H1 (cell line): ENCODE data around the gene DAGLA. TPM values are rescaled to one million over a fixed set of nuclear protein-coding genes. Genes with fewer than 3 reads are reported as not detected.

ENCODE experiments used
- CTCF ChIA-PET: fragments of 300-600 bp; sonication (Branson Sonifier 250); formaldehyde crosslinking; loops from one replicate; lab custom pipeline; 2021; ENCODE audit not compliant: partially characterized antibody; lab: Charles Lee
- POLR2A ChIA-PET: fragments of 300-600 bp; sonication (Branson Sonifier 250); formaldehyde crosslinking; loops from one replicate; lab custom pipeline; 2021; ENCODE audit warnings: inconsistent platforms; ENCODE audit not compliant: partially characterized antibody; lab: Charles Lee
- DNase-seq, 2 experiments: peaks; one replicate each; pipeline versions ENCODE4 v3.0.0 to v3.0.0-alpha.2; 2010 to 2022; ENCODE audit warnings: low spot score in 2 of 2, low read depth in 1 of 2, mixed read lengths in 1 of 2
- FAIRE-seq: peaks from 2 replicates; lab custom pipeline; 2011; peaks lifted over from hg19 to GRCh38; lab: Jason Lieb, UNC
- H2AFZ ChIP-seq: 2 replicates; pipeline ENCODE4 v1.8.1; 2012; ENCODE audit warnings: low read length, inconsistent platforms
- H2AK5ac ChIP-seq: 2 replicates; pipeline ENCODE4 v1.6.1; 2013; ENCODE audit warnings: low read depth, low read length
- H2BK120ac ChIP-seq: replicated peaks from 2 replicates; pipeline ENCODE3; 2013; ENCODE audit warnings: low read depth, low read length, inconsistent platforms
- H2BK12ac ChIP-seq: 2 replicates; pipeline ENCODE4 v1.6.1; 2013; ENCODE audit warnings: low read depth, low read length
- H2BK15ac ChIP-seq: 2 replicates; pipeline ENCODE4 v1.6.1; 2013; ENCODE audit warnings: low read length
- H2BK20ac ChIP-seq: 2 replicates; pipeline ENCODE4 v1.6.1; 2013; ENCODE audit warnings: low read length
- H2BK5ac ChIP-seq: 2 replicates; pipeline ENCODE4 v1.6.1; 2013; ENCODE audit warnings: low read depth, low read length
- H3K14ac ChIP-seq: 2 replicates; pipeline ENCODE4 v1.6.1; 2013; ENCODE audit warnings: inconsistent platforms; ENCODE audit not compliant: insufficient read length
- H3K18ac ChIP-seq: 2 replicates; pipeline ENCODE4 v1.6.1; 2013; ENCODE audit warnings: low read length; ENCODE audit errors: extremely low read depth
- H3K23ac ChIP-seq: 2 replicates; pipeline ENCODE4 v1.6.1; 2013; ENCODE audit warnings: inconsistent platforms; ENCODE audit not compliant: insufficient read length
- H3K23me2 ChIP-seq: 2 replicates; pipeline ENCODE4 v1.6.1; 2013; ENCODE audit warnings: low read depth, low read length
- H3K27ac ChIP-seq: 2 replicates; pipeline ENCODE4 v1.6.1; 2011; ENCODE audit warnings: low read depth, low read length, inconsistent platforms
- H3K27me3 ChIP-seq, 4 experiments: replicated peaks in 1 of 4; 1 replicate in 1 of 4; 2 replicates in 3 of 4; pipeline versions ENCODE4 v1.6.1 to v1.8.1; 2011 to 2013; ENCODE audit warnings: low read length in 3 of 4, mild to moderate bottlenecking in 3 of 4, inconsistent platforms in 2 of 4, mixed read lengths in 2 of 4, moderate library complexity in 1 of 4; ENCODE audit not compliant: control insufficient read depth in 3 of 4, insufficient read depth in 3 of 4; ENCODE audit errors: extremely low read depth in 1 of 4
- H3K36me3 ChIP-seq, 4 experiments: 2 replicates each; pipeline versions ENCODE4 v1.6.1 to v1.8.1; 2011 to 2013; ENCODE audit warnings: mild to moderate bottlenecking in 4 of 4, low read length in 3 of 4, moderate library complexity in 2 of 4, control low read depth in 1 of 4, inconsistent platforms in 1 of 4; ENCODE audit not compliant: insufficient read depth in 4 of 4, control insufficient read depth in 2 of 4
- H3K4ac ChIP-seq: replicated peaks from 2 replicates; pipeline ENCODE3; 2013; ENCODE audit warnings: low read length, low read depth, mixed read lengths, inconsistent platforms; ENCODE audit not compliant: insufficient read length
- H3K4me1 ChIP-seq, 4 experiments: replicated peaks in 1 of 4; 1 replicate in 1 of 4; 2 replicates in 3 of 4; pipeline versions ENCODE4 v1.6.1 to v1.8.1; 2011 to 2013; ENCODE audit warnings: low read length in 3 of 4, inconsistent platforms in 2 of 4, mixed read lengths in 1 of 4; ENCODE audit not compliant: insufficient read depth in 4 of 4, control insufficient read depth in 3 of 4
- H3K4me2 ChIP-seq, 2 experiments: 2 replicates each; pipeline versions ENCODE4 v1.6.1 to v1.8.1; 2011 to 2013; ENCODE audit warnings: low read depth in 2 of 2, low read length in 2 of 2, control low read depth in 1 of 2, inconsistent platforms in 1 of 2, mild to moderate bottlenecking in 1 of 2; ENCODE audit not compliant: insufficient read depth in 1 of 2
- H3K4me3 ChIP-seq, 4 experiments: fragments of 200-600, 300-600 bp in 1 of 4; sonication (generic), shearing (Covaris generic), sonication (Bioruptor Twin) in 1 of 4; 2 replicates each; pipeline versions ENCODE4 v1.5.1 to v1.8.1; 2011 to 2016; ENCODE audit warnings: low read length in 4 of 4, low read depth in 3 of 4, control low read depth in 2 of 4, inconsistent platforms in 2 of 4, mild to moderate bottlenecking in 2 of 4, mixed read lengths in 1 of 4, moderate library complexity in 1 of 4; ENCODE audit not compliant: insufficient read depth in 2 of 4; ENCODE audit errors: extremely low read depth in 1 of 4
- H3K56ac ChIP-seq: replicated peaks from 2 replicates; pipeline ENCODE3; 2013; ENCODE audit warnings: low read depth, mild to moderate bottlenecking, mixed read lengths, low read length, inconsistent platforms; ENCODE audit not compliant: insufficient read length
- H3K79me1 ChIP-seq: 2 replicates; pipeline ENCODE4 v1.6.1; 2013; ENCODE audit warnings: low read depth, low read length, control low read depth
- H3K79me2 ChIP-seq, 2 experiments: 2 replicates each; pipeline versions ENCODE4 v1.6.1 to v1.8.1; 2012 to 2013; ENCODE audit warnings: low read length in 2 of 2, mild to moderate bottlenecking in 2 of 2, inconsistent platforms in 1 of 2; ENCODE audit not compliant: insufficient read depth in 2 of 2, control insufficient read depth in 1 of 2
- H3K9ac ChIP-seq, 4 experiments: replicated peaks in 1 of 4; 1 replicate in 1 of 4; 2 replicates in 3 of 4; pipeline versions ENCODE4 v1.6.1 to v1.8.1; 2011 to 2013; ENCODE audit warnings: low read depth in 3 of 4, low read length in 3 of 4, control low read depth in 2 of 4, mild to moderate bottlenecking in 2 of 4, moderate library complexity in 2 of 4, inconsistent platforms in 1 of 4; ENCODE audit errors: extremely low read depth in 1 of 4
- H3K9me3 ChIP-seq, 2 experiments: 2 replicates each; pipeline versions ENCODE4 v1.6.1 to v1.8.1; 2012 to 2013; ENCODE audit warnings: mild to moderate bottlenecking in 2 of 2, moderate library complexity in 2 of 2, control low read depth in 1 of 2, inconsistent platforms in 1 of 2, low read depth in 1 of 2, low read length in 1 of 2, mixed read lengths in 1 of 2; ENCODE audit not compliant: insufficient read depth in 2 of 2
- H4K20me1 ChIP-seq, 2 experiments: replicated peaks in 1 of 2; 2 replicates each; pipeline versions ENCODE3 to v1.8.1; 2011 to 2013; ENCODE audit warnings: inconsistent platforms in 2 of 2, low read length in 2 of 2, mild to moderate bottlenecking in 1 of 2; ENCODE audit not compliant: insufficient read depth in 2 of 2, control insufficient read depth in 1 of 2
- H4K5ac ChIP-seq: 2 replicates; pipeline ENCODE4 v1.6.1; 2013; ENCODE audit warnings: low read length, low read depth, mixed read lengths, inconsistent platforms; ENCODE audit not compliant: insufficient read length
- H4K8ac ChIP-seq: 2 replicates; pipeline ENCODE4 v1.8.0; 2013; ENCODE audit warnings: mild to moderate bottlenecking, moderate library complexity, low read length, inconsistent platforms; ENCODE audit not compliant: insufficient read depth; ENCODE audit errors: extremely low read depth
- H4K91ac ChIP-seq: replicated peaks from 2 replicates; pipeline ENCODE3; 2013; ENCODE audit warnings: low read length, mixed read lengths, inconsistent platforms; ENCODE audit not compliant: insufficient read length
- EZH2 ChIP-seq: fragments of 200-600 bp; sonication (generic); IDR thresholded peaks from 2 replicates; pipeline ENCODE4 v1.7.1; 2012; ENCODE audit warnings: low read depth, mild to moderate bottlenecking, moderate library complexity, low read length, inconsistent platforms; ENCODE audit not compliant: severe bottlenecking
- RBBP5 ChIP-seq: IDR thresholded peaks from 2 replicates; pipeline ENCODE4 v1.7.1; 2012; ENCODE audit warnings: low read depth, mild to moderate bottlenecking, inconsistent platforms, low read length, moderate library complexity, borderline replicate concordance
- YY1 ChIP-seq: IDR thresholded peaks from 2 replicates; pipeline ENCODE4 v1.6.1; 2011; ENCODE audit warnings: low read depth, mild to moderate bottlenecking, low read length
- WGBS, 2 experiments: shearing (Covaris generic) in 1 of 2; methylation state at CpG; one replicate each; pipeline versions ENCODE4 v1.1.6 to v1.1.7; 2013 to 2015; ENCODE audit warnings: low lambda C conversion rate in 2 of 2, mixed read lengths in 2 of 2, inconsistent platforms in 1 of 2, low coverage in 1 of 2, missing lambda C conversion rate in 1 of 2; ENCODE audit not compliant: insufficient replicate concordance in 2 of 2, insufficient coverage in 1 of 2, insufficient read length in 1 of 2; ENCODE audit errors: extremely low coverage in 1 of 2, missing lambda C conversion rate in 1 of 2; 5-methylcytosine and 5-hydroxymethylcytosine counted together
- polyA plus RNA-seq, 7 experiments: library from polyadenylated mRNA; depleted of rRNA in 3 of 7; stranded (reverse) in 5 of 7; unstranded in 2 of 7; fragments of >200 nt in 5 of 7; fragments of 200-250 nt in 2 of 7; gene quantifications; 1 replicate in 5 of 7; 2 replicates in 1 of 7; 4 replicates in 1 of 7; pipeline versions ENCODE4 v1.2.1 to v1.2.3, GENCODE V29; 2011 to 2013; ENCODE audit warnings: missing spikeins in 2 of 7, mixed read lengths in 2 of 7
- total RNA-seq: library from RNA; stranded (reverse); fragmentation: NEBNext Ultra II Directional; extraction: Animal tissue kit (Norgen Biotek cat#: 25700); gene quantifications from 2 replicates; pipeline ENCODE4 v1.2.1, GENCODE V29; 2021

DAGLA gene
- total and polyA plus RNA-seq, 2 of the 8 experiments (the other 6 are each of a cell fraction or from before 2014, with no cell fraction given), result 3.6 to 6.6 TPM

DNA sequence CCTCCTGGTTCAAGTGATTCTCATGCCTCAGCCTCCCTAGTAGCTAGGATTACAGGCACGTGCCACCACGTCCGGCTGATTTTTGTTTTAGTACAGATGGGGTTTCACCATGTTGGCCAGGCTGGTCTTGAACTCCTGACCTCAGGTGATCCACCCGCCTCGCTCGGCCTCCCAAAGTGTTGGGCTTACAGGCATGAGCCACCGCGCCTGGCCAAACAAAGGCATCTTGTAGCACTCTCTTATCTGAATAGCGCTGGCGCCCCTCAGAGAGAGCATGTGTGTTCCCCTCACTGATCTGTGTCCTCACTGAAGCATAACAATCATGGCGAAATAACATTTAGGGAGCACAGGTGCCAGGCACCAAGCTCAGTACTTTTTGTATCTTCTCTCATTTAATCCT is 7.2 kb downstream of the DAGLA start:
- Histone ChIP-seq H3K4me3 (no peak overlapping the region), H3K56ac (no peak overlapping the region), H3K79me1 (no peaks in the 10 kb centered on the region), H3K9me3 (no peaks in the 10 kb centered on the region), H2BK120ac (no peak overlapping the region), H3K23me2 (no peaks in the 10 kb centered on the region), H3K4ac (no peak overlapping the region), H3K4me1 (peaks cover 0 to 20% (median 11%) of the 10 kb centered on the region in 4 experiments; a peak in 5 of 7 replicates), H3K27me3 (peaks cover 0 to 5% (median 0%) of the 10 kb centered on the region in 4 experiments; a peak in 2 of 7 replicates), H2AFZ (no peak overlapping the region), H2BK12ac (no peak overlapping the region; the same call in 1 of the 2 replicates), H3K27ac (no peak overlapping the region), H3K36me3 (no peaks in the 10 kb centered on the region), H3K4me2 (no peak overlapping the region), H4K20me1 (no peaks in the 10 kb centered on the region), H4K5ac (no peak overlapping the region), H3K18ac (no peak overlapping the region), H2AK5ac (0 out of 2 replicates have a peak overlapping the region, but pooled peaks have one; percentile 75), H4K91ac (no peak overlapping the region), H2BK5ac (no peak overlapping the region), H3K79me2 (no peaks in the 10 kb centered on the region), H3K14ac (no peak overlapping the region), H2BK15ac (no peak overlapping the region), H3K23ac (no peak overlapping the region), H4K8ac (no peak overlapping the region), H2BK20ac (no peak overlapping the region), H3K9ac (no peak overlapping the region)
- WGBS, 2 experiments, result 94% methylated on average over 11 of the region's 11 CpGs; no CpG with 5 or more reads in 1 of the 2 experiments
- ChIA-PET CTCF (interaction anchor here (0.7 to 5.2 kb wide), 4 partner anchors 46 to 110 kb away, joined by 3 to 22 read pairs (median 3); no protein-coding TSS in a partner anchor), POLR2A (no interaction called here)
- FAIRE-seq, result no peak
- no peak for DNase-seq
- TF ChIP-seq YY1 (no peak), RBBP5 (no peak), EZH2 (no peak)
